Measurements from ENCODE around the gene ALDH5A1. TPM values are rescaled to one million over a fixed set of nuclear protein-coding genes. Genes with fewer than 3 reads are reported as not detected.

ALDH5A1 gene
- total RNA-seq, 1 experiment from 2014 or later, result 23.2 TPM

DNA sequence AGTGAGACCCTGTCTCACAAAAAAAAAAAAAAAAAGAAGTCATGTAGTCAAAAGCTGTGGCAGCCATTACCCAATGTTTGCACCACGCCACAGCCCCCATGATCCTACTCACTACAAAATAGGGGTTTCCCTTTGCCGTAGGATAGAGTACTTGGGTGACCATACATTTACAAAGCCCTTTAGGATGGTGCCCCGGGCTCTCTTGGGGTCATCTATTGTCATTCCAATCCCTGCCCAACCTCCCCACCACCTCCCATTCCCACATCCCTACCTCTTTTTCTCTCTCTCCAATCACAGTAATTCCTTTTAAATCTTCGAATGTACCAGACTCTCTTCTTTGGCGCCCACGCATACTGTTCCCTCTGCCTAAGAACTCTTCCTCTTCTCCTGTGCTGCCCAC is 76.6 kb downstream of the ALDH5A1 start:
- no TSS peak for BruUV-seq (replicated peaks)
- no peak for DNase-seq
- Mint-ChIP-seq H3K27me3 (ENCODE audit: unreplicated experiment) (no peaks in the 10 kb centered on the region), H3K27ac (ENCODE audit: unreplicated experiment) (no peak overlapping the region), H3K4me3 (ENCODE audit: low read depth, unreplicated experiment) (no peak overlapping the region), H3K36me3 (ENCODE audit: insufficient read depth, unreplicated experiment) (no peaks in the 10 kb centered on the region), H3K4me1 (ENCODE audit: low read depth, unreplicated experiment) (no peaks in the 10 kb centered on the region), H3K9me3 (ENCODE audit: low read depth, unreplicated experiment) (no peaks in the 10 kb centered on the region)
- CTCF ChIA-PET, result no interaction called here
- intact Hi-C loops (cut with micrococcal nuclease; ENCODE audit: unreplicated experiment), result no loop called here
- no peak for TF ChIP-seq CTCF (IDR thresholded peaks at IDR 0.05; ENCODE audit: unreplicated experiment)

- CTCF ChIA-PET, result interaction anchor here (1.1 kb wide), 1 partner anchor 19 kb away, joined by 3 read pairs; no protein-coding TSS in a partner anchor
- intact Hi-C loops (cut with micrococcal nuclease; ENCODE audit: unreplicated experiment), result no loop called here
- H3K4me1 Mint-ChIP-seq (ENCODE audit: low read depth, unreplicated experiment), result no peaks in the 10 kb centered on the region
Observed at GRCh38 chr6:24574809-24575208, 80.0 kb downstream of the ALDH5A1 start.

DNA sequence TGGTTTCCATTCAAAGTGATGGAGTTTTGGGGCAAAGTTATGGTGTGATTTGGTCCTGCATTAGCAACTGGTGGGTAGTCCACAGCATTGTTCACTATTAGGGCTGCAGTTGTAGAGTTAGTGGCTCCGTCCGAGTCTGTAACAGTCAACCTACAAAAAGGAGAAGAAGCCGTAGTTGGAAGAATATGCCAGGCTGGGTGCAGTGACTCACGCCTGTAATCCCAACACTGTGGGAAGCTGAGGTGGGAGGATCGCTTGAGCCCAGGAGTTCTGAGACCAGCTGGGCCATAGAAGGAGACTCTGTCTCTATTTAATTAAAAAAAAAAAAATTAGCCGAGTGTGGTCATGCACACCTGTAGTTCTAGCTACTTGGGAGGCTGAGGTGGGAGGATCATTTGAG is 81.7 kb downstream of the ALDH5A1 start:
- no peak for TF ChIP-seq CTCF (IDR thresholded peaks at IDR 0.05; ENCODE audit: unreplicated experiment)
- BruUV-seq (replicated peaks), result no TSS peak
- H3K36me3 Mint-ChIP-seq (ENCODE audit: insufficient read depth, unreplicated experiment), result no peaks in the 10 kb centered on the region
- no peaks in the 10 kb centered on the region for H3K9me3 Mint-ChIP-seq (ENCODE audit: low read depth, unreplicated experiment)
- DNase-seq, result no peak
- intact Hi-C loops (cut with micrococcal nuclease; ENCODE audit: unreplicated experiment), result no loop called here
- H3K4me1 Mint-ChIP-seq (ENCODE audit: low read depth, unreplicated experiment), result peaks cover 7% of the 10 kb centered on the region
- no peaks in the 10 kb centered on the region for H3K27me3 Mint-ChIP-seq (ENCODE audit: unreplicated experiment)
- CTCF ChIA-PET, result interaction anchor here (1.0 kb wide), 1 partner anchor 29 kb away, joined by 3 read pairs; no protein-coding TSS in a partner anchor
- no peak overlapping the region for H3K27ac Mint-ChIP-seq (ENCODE audit: unreplicated experiment)
- H3K4me3 Mint-ChIP-seq (ENCODE audit: low read depth, unreplicated experiment), result no peak overlapping the region

More at GRCh38 chr6:24574809-24575208, 80.0 kb downstream of the ALDH5A1 start:
- BruUV-seq (replicated peaks), result no TSS peak
- no peak for DNase-seq
- Mint-ChIP-seq H3K27me3 (ENCODE audit: unreplicated experiment) (no peaks in the 10 kb centered on the region), H3K4me3 (ENCODE audit: low read depth, unreplicated experiment) (no peak overlapping the region), H3K27ac (ENCODE audit: unreplicated experiment) (no peak overlapping the region), H3K36me3 (ENCODE audit: insufficient read depth, unreplicated experiment) (no peaks in the 10 kb centered on the region), H3K9me3 (ENCODE audit: low read depth, unreplicated experiment) (no peaks in the 10 kb centered on the region)
- no peak for TF ChIP-seq CTCF (IDR thresholded peaks at IDR 0.05; ENCODE audit: unreplicated experiment)

DNA sequence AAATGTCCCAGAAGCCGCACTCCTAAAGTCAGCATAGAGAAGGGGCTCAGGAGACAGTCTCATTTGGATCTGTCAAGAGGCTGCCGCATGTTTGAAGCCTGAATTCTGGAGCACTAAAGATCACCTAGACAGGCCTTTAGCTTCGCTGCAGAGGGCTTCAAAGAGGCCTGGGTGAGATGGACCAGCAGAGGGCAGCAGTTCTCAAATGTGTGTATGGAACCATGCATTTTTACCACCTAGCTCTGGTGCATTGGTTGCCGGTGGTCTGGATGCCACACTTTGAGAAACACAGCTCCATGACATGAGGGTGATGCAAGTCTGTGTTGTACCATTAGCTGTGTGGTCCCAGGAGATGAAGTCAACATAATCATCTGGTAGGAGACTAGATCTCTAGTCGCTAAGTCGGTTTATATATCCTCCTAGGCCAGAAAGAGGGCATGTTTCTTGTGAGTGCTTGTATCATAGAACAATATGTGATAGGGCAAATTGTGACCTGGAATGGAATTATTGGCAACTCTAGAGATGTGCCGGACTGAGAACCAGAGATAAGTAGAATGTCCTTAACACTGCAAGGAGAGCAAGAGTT is 86.4 kb downstream of the ALDH5A1 start:
- no peak overlapping the region for H3K4me3 Mint-ChIP-seq (ENCODE audit: low read depth, unreplicated experiment)
- intact Hi-C loops (cut with micrococcal nuclease; ENCODE audit: unreplicated experiment), result loop anchor here (1.0 to 5.0 kb wide), 3 partner anchors 56 to 491 kb away; no protein-coding TSS in a partner anchor
- CTCF ChIA-PET, result interaction anchor here (0.6 to 3.2 kb wide), 28 partner anchors 8 to 490 kb away, joined by 3 to 24 read pairs (median 4); partner anchors contain the start of genes ACOT13, ALDH5A1, GMNN and KIAA0319
- no peaks in the 10 kb centered on the region for H3K9me3 Mint-ChIP-seq (ENCODE audit: low read depth, unreplicated experiment)
- DNase-seq, result peak; percentile 93
- H3K36me3 Mint-ChIP-seq (ENCODE audit: insufficient read depth, unreplicated experiment), result no peaks in the 10 kb centered on the region
- peaks cover 40% of the 10 kb centered on the region for H3K4me1 Mint-ChIP-seq (ENCODE audit: low read depth, unreplicated experiment)
- no peak overlapping the region for H3K27ac Mint-ChIP-seq (ENCODE audit: unreplicated experiment)
- no TSS peak for BruUV-seq (replicated peaks)
- peak; percentile 94 for TF ChIP-seq CTCF (IDR thresholded peaks at IDR 0.05; ENCODE audit: unreplicated experiment)
- H3K27me3 Mint-ChIP-seq (ENCODE audit: unreplicated experiment), result no peaks in the 10 kb centered on the region
